Hematopoietic multipotent progenitor cell treated with erythropoietin and hydrocortisone succinate and interleukin-3 and kit ligand, for 17 days (in vitro differentiated cells): ENCODE results near the gene SPO11.

Experiments
- DNase-seq: peaks from one replicate; pipeline ENCODE4 v3.0.0-alpha.2; 2015; ENCODE audit warnings: low spot score

SPO11 gene

DNA sequence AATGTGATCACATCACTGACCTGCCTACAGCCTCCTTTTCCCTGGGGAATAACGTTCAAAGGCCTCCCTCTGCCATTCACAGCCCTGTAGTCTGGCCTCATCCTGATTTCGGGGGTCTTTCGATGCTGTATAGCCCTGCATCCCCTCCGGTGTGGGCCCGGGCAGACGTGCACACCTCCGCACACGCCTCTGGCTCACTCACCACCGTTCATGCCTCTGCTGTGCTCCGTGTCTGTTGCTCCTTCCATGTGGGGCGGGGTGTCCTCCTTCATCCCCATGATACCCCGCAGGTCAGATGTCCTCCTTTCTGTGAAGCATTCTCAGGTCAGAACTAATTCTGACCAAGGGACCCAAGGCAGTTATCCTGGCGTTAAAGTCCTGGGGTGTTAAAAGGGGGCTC lies 47.7 kb downstream of the SPO11 start:
- DNase-seq, result no peak

DNA sequence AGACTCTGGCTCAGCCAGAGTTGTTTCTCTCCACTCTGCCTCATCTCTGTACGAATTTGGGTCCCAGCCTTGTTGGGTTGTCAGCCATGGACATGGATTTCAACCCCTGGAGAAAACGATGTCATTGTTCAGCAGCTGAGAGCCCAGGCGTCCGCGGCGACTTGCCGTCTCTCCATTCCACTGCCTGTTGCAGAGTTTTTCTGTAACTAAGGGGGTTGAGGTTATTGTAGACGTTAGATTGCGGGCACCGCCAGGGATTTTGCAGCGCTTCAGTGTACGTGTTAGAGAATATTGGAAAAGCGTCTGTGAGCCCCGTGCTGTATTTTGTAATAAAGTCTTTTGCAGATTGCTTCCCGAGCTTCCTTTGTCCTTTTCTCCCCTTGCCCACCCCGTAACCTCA lies 48.5 kb downstream of the SPO11 start:
- no peak for DNase-seq

DNA sequence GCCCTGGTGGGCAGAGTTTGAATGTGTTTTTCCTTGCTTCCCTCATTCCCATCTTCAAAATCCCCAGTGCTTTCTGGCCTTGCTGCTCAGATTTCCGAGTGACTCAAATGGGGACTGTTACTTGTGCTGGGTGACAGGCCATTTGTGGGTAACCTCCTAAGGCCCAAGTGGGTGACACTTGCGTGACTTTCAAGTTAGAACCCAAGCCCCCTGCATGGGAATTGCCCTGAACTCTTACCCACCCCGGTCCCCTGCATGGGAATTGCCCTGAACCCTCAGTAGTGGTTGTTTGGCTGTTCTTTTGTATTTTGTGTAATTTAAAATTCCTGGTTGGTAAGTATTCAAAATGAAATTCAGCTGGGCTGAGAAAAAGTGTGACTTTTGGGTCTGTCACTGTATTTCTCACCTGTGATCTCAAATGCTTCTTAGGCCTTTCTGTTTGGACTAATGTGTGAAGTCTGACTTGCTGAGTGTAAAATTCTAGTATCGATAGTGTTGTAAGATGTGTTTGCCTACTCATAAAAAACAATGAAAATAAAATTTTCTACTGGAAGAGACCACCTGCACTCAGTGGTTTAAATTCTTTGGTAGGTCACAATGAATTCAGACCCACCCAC lies 49.2 kb downstream of the SPO11 start:
- no peak for DNase-seq

DNA sequence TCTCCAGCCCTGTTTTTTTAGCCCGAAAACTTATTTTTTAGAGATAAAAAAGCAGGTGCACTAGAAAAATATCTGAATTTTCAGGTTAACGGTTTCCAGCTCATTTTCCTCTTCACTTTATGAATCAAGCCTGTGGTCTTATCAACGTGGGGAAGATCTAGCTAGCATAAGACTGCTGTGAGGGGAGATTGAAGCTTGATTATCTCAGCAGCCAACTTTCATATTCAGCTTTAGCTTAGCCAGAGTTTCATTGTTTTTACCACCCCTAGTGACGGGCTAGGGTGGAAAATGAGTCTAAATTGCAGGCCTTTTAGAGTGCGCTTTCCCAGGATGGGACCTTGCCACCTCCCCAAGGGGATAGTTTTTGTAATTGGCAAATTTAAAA lies 49.7 kb downstream of the SPO11 start:
- no peak for DNase-seq

DNA sequence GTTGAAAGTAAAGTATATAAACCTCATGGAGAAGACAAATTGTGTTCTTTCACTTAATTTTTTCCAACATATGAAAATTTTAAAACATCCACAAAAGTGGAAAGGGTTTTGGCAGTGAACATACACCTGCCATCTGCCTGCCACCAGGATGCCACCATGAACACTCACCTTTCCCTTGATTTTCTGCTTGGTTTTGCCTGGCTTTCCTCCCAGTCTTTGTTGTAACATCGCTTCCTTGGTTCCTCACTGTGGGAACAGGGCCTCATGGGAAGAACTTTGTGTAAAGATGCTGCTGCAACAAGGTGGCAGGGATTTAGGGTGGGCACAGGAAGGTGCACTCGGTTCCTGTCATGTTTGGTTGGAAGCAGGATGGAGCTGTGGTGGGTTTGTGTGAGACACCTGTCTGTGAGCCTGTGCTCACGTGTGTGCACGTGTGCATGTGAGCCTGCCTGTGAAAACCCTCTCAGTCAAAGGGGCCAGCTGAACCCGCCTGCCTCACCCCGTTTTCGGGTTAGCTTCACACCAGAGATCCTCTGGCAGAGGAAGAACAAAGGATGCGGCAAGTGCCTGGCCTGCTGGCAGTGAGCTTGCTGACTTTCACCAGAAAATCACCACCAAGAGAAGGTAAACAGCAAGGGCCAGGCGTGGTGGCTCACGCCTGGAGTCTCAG lies 50.6 kb downstream of the SPO11 start:
- no peak for DNase-seq

DNA sequence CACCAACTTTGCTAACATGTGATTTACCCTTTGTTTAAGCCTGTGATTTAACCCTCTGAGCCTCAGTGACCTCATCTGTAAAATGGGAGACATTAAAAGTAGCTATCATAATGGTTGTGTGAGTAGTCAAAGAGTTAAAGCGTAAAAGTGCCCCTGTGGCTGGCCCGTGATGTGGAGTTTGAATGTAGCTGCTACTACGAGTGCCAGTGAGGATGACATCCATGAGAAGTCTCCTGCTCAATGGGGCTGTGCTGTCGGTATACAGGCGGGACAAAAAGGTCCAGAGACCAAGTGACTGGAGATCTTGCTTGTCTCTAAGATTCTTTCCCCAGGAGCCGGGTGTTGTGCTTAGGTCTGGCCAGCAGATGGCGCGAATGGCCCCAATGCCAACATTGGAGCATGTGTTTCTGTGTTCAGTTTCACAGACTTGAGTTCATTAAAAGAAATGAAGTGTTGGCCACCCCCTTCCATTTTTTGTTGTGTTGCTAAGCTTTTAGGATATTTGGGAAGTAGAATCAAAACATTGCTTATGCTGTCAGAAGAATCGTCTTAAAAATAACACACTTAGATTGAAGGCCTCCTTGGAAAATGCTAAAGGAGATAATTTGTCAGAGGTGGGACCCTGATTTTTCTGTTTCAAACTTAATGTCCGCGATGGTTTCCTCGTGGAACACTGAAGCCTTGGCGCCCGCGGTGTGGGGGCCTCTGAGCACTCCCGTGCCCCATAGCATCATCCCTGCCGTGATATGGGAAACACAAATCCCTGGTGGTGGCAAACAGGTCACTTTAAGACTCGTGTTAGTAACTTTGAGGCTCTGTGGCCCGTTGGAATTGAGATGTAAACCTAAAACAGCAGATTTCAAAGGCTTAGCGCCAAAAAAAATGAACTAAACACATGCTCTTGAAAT lies 52.2 kb downstream of the SPO11 start:
- DNase-seq, result peak; percentile 92

DNA sequence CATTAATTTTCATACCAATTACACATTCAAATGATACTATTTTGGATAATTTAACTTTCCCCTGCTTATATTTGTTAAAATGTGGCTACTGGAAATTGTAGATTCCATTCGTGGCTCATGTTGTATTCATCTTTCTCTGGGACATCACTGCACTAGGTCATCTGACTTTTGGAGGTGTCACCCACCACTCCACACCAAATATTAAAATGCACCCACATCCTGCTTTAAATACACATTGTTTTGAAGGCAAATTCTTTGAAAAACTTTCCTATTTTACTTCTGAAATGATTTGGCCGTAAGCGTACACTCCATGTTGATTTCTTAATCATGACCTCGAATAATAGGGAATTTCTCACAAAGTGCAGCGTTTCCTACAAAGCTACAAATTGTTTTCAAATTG lies 52.9 kb downstream of the SPO11 start:
- no peak for DNase-seq

DNA sequence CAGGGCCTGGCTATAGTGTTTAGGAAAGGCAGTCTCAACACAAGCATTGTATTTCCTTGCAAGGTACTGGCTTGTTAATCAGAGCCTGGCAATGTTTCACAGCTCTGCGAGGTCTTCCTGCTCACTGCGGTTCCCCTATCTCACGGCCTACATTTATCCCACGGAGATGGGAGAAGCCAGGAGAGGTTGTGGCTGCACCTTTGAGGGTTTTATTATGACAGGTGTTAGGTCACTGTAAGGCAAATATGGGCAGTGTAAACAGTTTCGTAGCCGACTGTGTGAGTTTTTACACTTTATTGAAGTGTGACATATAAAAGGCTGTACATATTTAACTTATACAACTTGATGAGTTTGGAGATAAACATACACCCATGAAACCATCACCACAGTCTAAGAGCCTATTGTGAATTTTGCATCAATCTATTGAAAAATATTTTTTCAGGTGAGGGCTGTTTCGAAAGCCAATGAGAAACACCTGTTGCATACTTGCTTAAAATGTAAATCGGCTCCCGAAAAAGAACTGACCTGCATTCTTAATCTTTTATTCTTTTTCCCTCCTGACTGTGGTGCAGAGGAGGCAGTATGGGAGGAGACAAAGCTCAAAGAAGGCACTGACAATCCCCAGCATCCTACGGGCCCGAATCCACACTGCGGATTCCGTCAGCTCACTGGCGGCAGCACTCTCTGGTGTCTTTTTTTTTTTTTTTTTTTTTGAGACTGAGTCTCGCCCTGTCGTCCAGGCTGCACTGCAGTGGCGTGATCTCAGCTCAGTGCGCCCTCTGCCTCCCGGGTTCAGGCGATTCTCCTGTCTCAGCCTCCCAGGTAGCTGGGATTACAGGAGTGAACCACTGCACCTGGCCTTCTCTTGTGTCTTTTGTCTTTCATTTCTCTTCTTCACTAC lies 54.1 kb downstream of the SPO11 start:
- no peak for DNase-seq

DNA sequence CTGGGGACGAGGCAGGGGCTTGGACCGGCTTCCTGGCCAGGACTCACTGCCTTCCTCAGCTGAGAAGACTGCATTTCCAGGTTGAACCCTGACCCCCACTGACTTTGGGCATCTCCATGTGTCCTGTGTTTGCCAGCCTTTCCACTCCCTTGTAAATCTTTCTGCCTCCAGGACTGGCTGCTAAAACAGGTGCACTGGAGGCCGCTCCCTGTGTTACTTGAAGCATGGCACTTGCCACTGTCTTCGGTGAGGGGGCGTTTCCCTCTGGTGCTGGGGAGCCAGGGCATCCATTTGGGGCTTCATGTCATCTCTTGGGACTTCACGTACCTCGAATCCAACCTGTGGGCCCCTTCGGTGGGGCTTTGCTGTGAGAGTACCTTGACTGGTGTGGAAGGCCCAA lies 54.9 kb downstream of the SPO11 start:
- DNase-seq, result no peak

DNA sequence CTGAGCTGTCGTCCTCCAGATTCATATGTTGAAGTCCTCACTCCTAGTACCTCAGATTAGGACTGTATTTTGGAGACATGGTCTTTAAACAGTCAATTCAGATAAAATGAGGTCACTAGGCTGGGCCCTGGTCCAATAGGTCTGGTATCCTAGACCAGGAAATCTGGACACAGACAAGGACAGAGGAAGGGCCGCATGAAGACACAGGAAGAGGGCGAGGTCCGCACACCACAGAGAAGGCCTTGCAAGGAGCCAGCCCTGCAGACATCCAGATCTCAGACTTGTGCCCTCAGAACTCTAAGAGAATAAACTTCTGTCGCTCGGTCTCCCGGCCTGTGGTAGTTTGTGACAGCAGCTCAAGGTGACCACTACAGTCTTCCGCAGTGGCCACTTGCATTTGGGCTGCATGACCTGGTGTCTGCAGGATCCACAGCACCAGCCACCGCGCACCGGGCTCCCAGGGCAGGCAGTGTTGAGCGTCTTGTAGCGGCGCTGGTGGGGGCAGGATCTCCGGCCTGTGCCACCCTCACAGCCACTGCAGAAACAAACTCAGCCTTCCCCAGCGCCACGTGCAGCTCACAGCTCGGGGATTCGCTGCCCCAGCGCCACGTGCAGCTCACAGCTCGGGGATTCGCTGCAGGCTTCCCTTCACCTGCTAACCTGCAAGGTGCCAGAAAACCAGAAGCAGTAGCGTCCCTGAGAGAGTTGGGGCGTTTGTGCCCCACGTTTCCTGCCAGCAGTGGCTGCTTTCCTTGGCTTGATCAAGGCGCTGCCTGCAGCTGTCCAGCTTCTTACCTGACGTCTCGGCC lies 55.6 kb downstream of the SPO11 start:
- DNase-seq, result no peak

DNA sequence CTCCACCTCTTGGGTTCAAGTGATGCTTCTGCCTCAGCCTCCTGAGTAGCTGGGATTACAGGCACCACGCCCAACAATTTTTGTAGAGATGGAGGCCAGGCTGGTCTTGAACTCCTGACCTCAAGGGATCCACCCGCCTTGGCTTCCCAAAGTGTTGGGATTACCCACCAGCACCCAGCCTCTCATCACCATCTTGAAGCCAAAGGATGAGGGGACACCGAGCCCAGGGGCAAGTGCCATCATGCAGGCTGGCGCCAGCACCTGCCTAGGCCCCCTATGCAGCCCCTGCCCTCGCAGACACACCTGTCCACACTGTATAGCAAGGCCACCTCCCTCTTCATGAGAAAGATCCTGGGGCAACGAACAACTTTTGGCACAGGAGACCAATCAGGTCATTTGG lies 56.3 kb downstream of the SPO11 start:
- no peak for DNase-seq

DNA sequence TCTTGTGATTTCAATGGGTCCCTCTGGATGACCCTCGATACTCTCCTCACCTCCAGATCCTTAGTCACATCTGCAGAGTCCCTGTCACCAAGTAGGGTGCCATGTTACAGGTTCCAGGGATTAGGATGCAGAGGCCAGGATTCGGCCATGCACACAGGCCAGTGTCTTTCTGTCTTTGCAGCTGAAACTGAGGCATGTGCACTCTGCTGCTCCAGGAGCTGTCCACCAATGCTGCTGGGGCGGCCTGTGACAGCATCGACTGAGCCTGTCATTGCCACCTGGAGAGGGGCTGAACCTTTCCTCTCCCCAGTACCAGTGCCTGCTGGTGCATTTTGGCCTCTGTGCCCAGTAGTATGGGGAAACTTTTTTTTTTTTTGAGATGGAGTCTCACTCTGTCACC lies 57.2 kb downstream of the SPO11 start:
- DNase-seq, result no peak

DNA sequence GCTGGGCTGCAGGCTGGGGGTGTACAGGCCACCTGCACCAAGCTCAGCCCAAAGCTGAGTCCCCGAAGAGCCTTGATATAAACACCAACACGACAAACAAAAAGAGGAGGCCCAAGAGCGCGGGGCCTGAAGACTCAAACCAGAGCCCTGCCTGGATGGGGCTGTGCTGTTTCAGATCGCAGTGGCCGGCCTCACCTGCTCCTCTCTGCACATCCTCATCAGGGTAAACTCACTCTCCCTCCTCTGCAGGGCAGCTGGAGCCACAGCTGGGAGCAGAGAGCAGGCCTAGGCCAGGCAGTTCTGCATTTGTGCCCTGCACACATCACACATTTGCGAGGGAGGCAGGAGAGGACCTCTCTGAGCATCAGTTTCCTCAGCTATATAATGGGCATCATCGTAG lies 57.9 kb downstream of the SPO11 start:
- no peak for DNase-seq

DNA sequence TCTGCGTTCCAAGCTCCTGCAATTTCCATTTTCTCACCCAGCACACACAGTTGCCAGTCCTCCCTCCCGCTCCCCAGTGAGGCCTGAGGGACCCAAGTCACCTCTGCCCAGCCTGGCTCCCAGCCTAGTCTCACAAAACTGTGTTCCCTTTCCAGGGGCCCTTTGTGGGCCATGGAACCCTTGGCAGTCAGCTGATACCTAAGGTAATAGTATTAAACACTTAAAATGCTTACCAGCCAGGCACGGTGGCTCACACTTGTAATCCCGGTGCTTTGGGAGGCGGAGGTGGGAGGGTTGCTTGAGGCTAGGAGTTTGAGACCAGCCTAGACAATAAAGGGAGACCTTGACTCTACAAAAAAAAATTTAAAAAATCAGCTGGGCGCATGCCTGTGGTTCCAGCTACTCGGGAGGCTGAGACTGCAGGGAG lies 58.4 kb downstream of the SPO11 start:
- no peak for DNase-seq

DNA sequence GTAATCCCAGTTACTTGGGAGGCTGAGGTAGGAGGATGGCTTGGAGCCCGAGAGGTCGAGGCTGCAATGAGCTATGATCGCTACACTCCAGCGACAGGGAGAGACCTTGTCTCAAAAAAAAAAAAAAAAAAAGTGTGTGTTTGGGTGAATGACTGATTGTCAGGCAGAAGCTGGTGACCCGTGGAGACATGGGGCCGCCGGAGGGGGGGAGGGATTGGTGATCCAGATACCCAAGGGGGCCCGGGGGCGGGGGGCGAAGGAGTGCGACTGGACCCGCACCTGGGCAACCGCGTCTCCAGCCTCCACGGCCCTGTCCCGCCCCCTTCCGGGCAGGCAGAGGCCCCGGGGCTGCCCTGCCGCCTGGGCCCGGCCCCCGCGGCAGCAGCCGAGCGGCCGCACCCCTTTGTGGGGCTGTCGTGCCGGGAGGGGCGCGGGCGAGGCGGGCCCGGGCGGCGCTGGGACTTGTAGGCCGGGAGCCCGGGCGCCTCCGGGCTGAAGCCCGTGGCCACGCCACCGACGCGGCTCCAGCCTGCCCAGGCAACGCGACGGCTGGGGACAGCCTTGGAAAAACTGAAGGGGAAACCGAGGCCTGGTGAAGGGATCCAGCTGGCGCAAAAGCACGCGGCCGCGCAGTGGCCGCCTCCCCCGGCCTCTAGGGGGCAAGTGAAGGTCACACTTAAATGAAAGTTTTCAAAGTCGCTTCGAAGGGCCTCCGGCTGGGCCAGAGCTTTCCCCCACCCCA lies 59.5 kb downstream of the SPO11 start:
- DNase-seq, result peak; percentile 88

DNA sequence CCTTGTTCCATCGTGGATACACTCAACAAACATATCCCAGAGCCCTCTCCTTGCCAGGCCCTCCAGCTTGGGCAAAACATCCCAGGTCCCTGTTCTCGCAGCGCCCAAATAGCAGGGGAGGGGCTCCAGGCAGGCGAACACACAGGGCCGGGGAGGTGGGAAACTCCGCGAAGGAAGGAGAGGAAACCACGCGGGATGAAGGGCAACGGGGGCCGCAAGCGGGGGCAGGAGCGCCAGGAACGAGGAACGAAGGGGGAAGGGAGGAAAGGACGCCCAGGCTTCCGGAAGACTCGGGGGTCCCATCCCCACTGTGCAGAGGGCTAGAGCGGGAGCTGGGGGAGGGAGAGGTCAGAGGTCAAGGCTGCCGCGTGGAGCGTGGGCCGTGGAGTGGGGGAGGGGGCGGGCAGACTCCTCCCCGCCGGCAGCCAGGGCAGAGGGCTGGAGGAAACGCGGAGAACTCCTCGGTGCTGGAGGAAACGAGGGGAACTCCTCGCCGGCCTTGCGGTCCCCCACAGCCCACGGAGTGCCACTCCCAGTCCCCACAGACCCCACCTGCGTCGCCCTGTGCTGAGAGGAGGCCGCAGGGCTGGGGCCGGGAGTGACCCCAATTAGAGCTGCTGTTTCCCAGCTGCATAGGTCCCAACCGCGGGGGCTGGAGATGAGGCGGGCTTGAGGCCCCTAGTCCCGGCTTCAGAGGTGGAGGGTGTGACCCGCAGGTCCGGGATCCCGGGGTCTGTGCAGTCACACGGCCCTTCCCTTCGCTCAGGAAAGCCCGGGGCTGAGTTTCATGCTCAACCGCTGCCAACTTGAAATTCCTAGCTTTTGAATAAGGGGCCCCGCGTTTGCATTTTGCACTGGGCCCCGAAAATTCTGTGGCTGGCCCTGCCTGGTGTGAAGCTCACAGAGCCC lies 60.3 kb downstream of the SPO11 start:
- peak; percentile 43 for DNase-seq

DNA sequence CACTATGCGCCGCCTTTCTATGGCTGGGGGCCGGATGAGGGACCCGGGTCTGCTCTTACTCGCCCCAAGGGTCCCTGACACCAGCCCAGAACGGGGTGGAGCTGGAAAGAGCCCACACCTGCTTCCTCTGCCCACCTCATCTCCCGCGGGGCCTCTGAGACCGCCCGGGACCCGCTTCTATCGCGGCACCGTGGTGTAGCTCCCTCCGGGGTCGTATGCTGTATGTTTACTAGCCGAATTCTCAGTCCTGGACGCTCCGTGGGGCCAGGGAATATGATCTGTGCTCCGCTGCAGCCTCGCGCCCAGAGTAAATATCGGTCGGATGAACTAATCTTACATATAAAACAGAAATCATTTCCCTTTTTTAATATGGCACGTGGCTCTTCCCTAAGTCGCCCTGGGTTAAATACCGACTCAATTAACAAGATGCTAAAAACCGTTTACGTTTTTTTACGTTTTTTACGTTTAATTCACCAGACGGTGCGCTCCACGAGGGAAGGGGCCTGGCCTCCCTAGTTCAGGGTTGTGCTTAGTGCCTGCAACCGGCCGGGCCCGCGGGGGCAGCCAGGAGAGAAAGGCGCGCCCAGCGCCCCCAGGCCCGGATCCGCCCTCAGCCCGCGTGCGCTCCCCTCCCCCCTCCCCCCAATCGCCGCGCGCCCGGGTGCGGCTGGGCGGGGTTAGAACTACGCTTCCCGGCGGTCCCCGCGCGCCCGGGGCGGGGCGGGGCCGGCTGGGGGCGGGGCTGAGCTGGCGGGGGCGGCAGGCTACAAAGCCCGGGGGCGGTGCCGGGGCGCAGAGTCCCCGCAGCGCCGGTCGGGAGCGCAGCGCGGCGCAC lies 61.2 kb downstream of the SPO11 start, which contains the start of gene RBM38:
Gene RBM38, plus strand, starts transcription at position 793 of the 835 bp plus-strand sequence. CDS start 186 bp downstream, outside the sequence.
- peak; percentile 87 for DNase-seq
